Measurements from ENCODE around the gene CD8A. TPM values are rescaled to one million over a fixed set of nuclear protein-coding genes. Genes with fewer than 3 reads are reported as not detected.

Gene CD8A
- polyA plus RNA-seq, 3 donors, result 0.03 to 1.1 (median 0.88) TPM

DNA sequence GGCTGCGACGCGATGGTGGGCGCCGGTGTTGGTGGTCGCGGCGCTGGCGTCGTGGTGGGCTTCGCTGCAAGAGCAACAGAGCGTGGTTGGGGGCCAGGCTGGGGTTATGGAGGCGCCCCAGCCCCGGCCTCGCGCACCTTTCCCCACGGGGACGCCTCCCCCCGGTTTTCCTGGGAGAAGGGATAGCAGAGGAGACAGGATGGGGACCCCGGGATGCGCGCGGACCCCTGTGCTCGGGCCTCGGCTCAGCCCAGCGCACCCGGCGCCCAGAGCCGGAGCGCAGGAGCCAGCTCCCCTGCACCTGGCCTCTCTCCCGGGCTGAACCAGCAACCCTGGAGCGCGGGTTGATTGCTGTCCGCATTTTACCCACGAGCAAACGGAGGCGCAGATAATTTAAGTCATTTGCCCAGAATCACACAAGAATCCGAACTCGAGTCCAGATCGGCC lies 1.0 kb downstream of the CD8A start:
- H3K27ac Mint-ChIP-seq, result no peak overlapping the region
- Histone ChIP-seq H2AFZ (ENCODE audit: insufficient read depth, low read depth, low read length, poor library complexity, severe bottlenecking) (no peak overlapping the region), H3K79me2 (ENCODE audit: insufficient read depth, low read length) (no peaks in the 10 kb centered on the region), H3K4me3 (replicated peaks in 1 of 3; ENCODE audit: low read depth in 2 of 3, low read length in 3 of 3) (no peak overlapping the region), H3K4me2 (replicated peaks; ENCODE audit: extremely low read depth, low read length, poor library complexity, severe bottlenecking) (no peak overlapping the region), H3K9ac (ENCODE audit: insufficient read depth, low read length, poor library complexity, severe bottlenecking) (no peak overlapping the region), H3K36me3 (replicated peaks in 1 of 2; ENCODE audit: control insufficient read depth in 1 of 2, insufficient read depth in 2 of 2, low read length in 2 of 2) (no peaks in the 10 kb centered on the region), H3K27ac (ENCODE audit: low read depth in 1 of 2, low read length in 2 of 2) (no peak overlapping the region), H3K27me3 (ENCODE audit: control insufficient read depth in 2 of 2, insufficient read depth in 2 of 2, low read length in 2 of 2) (peaks cover 30 to 64% of the 10 kb centered on the region in 2 donors), H3K9me3 (replicated peaks in 1 of 2; ENCODE audit: control insufficient read depth in 1 of 2, insufficient read depth in 1 of 2, low read length in 2 of 2) (peaks cover under 1 to 31% of the 10 kb centered on the region in 2 donors), H4K20me1 (ENCODE audit: insufficient read depth, low read length) (no peaks in the 10 kb centered on the region), H3K4me1 (ENCODE audit: control insufficient read depth in 1 of 2, insufficient read depth in 2 of 2, low read length in 2 of 2) (peaks cover 17 to 27% of the 10 kb centered on the region in 2 donors)
- intact Hi-C loops (cut with micrococcal nuclease), result no loop called here
- DNase-seq, result no peak
- TF ChIP-seq, protein P1, sequence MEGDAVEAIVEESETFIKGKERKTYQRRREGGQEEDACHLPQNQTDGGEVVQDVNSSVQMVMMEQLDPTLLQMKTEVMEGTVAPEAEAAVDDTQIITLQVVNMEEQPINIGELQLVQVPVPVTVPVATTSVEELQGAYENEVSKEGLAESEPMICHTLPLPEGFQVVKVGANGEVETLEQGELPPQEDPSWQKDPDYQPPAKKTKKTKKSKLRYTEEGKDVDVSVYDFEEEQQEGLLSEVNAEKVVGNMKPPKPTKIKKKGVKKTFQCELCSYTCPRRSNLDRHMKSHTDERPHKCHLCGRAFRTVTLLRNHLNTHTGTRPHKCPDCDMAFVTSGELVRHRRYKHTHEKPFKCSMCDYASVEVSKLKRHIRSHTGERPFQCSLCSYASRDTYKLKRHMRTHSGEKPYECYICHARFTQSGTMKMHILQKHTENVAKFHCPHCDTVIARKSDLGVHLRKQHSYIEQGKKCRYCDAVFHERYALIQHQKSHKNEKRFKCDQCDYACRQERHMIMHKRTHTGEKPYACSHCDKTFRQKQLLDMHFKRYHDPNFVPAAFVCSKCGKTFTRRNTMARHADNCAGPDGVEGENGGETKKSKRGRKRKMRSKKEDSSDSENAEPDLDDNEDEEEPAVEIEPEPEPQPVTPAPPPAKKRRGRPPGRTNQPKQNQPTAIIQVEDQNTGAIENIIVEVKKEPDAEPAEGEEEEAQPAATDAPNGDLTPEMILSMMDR (IDR thresholded peaks at IDR 0.05), result no peak
- peaks cover 57 to 65% (median 63%) of the 10 kb centered on the region in 3 donors for H3K27me3 Mint-ChIP-seq (ENCODE audit: low read depth in 3 of 3)
- WGBS (ENCODE audit: insufficient coverage), result 15% methylated on average over 39 of the region's 40 CpGs
- peaks cover 0 to 11% of the 10 kb centered on the region in 2 donors for H3K36me3 Mint-ChIP-seq
- peaks cover 0 to 23% (median 5%) of the 10 kb centered on the region in 7 donors for H3K9me3 Mint-ChIP-seq
- H3K4me1 Mint-ChIP-seq, result peaks cover 27% of the 10 kb centered on the region
- H3K4me3 Mint-ChIP-seq, result peak overlapping the region; percentile 67 to 78

GRCh38 chr2:86788881-86789686 lies 1.6 kb downstream of the CD8A start:
- peaks cover 0 to 11% of the 10 kb centered on the region in 2 donors for H3K36me3 Mint-ChIP-seq
- Histone ChIP-seq H3K27me3 (ENCODE audit: control insufficient read depth in 2 of 2, insufficient read depth in 2 of 2, low read length in 2 of 2) (peaks cover 30 to 64% of the 10 kb centered on the region in 2 donors), H4K20me1 (ENCODE audit: insufficient read depth, low read length) (no peaks in the 10 kb centered on the region), H2AFZ (ENCODE audit: insufficient read depth, low read depth, low read length, poor library complexity, severe bottlenecking) (no peak overlapping the region), H3K79me2 (ENCODE audit: insufficient read depth, low read length) (no peaks in the 10 kb centered on the region), H3K4me3 (replicated peaks in 1 of 3; ENCODE audit: low read depth in 2 of 3, low read length in 3 of 3) (no peak overlapping the region), H3K4me1 (ENCODE audit: control insufficient read depth in 1 of 2, insufficient read depth in 2 of 2, low read length in 2 of 2) (peaks cover 17 to 27% of the 10 kb centered on the region in 2 donors), H3K9me3 (replicated peaks in 1 of 2; ENCODE audit: control insufficient read depth in 1 of 2, insufficient read depth in 1 of 2, low read length in 2 of 2) (peaks cover 0 to 31% of the 10 kb centered on the region in 2 donors), H3K9ac (ENCODE audit: insufficient read depth, low read length, poor library complexity, severe bottlenecking) (no peak overlapping the region), H3K27ac (ENCODE audit: low read depth in 1 of 2, low read length in 2 of 2) (no peak overlapping the region), H3K36me3 (replicated peaks in 1 of 2; ENCODE audit: control insufficient read depth in 1 of 2, insufficient read depth in 2 of 2, low read length in 2 of 2) (no peaks in the 10 kb centered on the region), H3K4me2 (replicated peaks; ENCODE audit: extremely low read depth, low read length, poor library complexity, severe bottlenecking) (no peak overlapping the region)
- intact Hi-C loops (cut with micrococcal nuclease), result no loop called here
- peak overlapping the region; percentile 39 to 78 for H3K4me3 Mint-ChIP-seq
- peaks cover 29% of the 10 kb centered on the region for H3K4me1 Mint-ChIP-seq
- peaks cover 55 to 62% (median 61%) of the 10 kb centered on the region in 3 donors for H3K27me3 Mint-ChIP-seq (ENCODE audit: low read depth in 3 of 3)
- TF ChIP-seq, protein P1 (IDR thresholded peaks at IDR 0.05), result no peak
- peak overlapping the region in 1 of 7 donors; percentile 32 for H3K27ac Mint-ChIP-seq
- H3K9me3 Mint-ChIP-seq, result peaks cover 0 to 23% (median 5%) of the 10 kb centered on the region in 7 donors
- WGBS (ENCODE audit: insufficient coverage), result 9% methylated on average over 55 of the region's 64 CpGs
- DNase-seq, result no peak
